ENCODE results near the gene QRICH1.
A peak's percentile ranks its signal among the peaks of the same experiment; 100 is the strongest.

QRICH1 gene

DNA sequence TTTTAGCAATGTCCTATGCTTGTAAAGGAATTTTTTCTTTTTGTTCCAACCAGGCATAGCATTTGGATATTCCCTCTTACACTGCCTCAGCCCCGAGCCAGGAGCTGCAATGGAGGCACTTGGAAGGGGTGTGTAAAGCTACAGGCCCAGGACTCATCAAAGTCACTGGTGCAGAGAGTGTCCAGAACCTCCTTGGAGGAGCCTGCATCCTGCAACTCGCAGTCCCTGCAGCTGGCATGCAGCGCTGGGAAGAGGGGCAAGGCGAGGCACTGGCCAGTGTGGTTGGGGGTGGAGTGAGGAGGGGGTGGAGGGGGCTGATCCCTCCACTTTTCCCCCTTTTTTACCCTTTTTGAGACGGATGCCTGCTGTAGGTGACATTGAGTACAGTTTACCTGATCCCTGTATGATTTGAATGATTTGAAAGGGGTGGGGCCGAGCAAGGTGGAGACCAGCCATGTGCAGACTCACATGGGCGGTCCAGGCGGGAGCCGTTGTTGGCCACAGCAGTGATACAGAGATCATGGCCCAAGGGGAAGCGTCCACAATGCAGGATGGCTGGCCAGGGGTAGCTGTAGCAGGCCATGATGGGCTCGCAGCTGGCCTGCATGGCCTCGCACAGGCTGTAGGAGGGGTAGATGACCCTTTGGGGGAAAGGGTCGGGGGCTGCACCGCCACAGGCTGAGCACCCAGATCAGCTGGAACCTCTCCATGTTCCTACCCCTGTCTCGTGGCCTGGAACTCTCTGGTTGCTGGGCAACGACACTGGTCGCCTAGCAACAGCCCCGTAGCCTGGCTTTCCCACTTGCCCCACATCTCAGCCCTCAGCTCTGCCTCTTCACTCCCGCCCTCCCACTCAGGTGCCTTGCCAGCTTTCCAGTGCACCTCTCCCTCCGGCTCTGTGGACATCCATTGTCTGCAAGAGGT lies 95.9 kb downstream of the QRICH1 start:
- DNase-seq (ENCODE audit: low read depth) = no peak
- no peak overlapping the region for H3K4me3 ChIP-seq (replicated peaks; ENCODE audit: low read depth, low read length)
- TF ChIP-seq, protein P1, sequence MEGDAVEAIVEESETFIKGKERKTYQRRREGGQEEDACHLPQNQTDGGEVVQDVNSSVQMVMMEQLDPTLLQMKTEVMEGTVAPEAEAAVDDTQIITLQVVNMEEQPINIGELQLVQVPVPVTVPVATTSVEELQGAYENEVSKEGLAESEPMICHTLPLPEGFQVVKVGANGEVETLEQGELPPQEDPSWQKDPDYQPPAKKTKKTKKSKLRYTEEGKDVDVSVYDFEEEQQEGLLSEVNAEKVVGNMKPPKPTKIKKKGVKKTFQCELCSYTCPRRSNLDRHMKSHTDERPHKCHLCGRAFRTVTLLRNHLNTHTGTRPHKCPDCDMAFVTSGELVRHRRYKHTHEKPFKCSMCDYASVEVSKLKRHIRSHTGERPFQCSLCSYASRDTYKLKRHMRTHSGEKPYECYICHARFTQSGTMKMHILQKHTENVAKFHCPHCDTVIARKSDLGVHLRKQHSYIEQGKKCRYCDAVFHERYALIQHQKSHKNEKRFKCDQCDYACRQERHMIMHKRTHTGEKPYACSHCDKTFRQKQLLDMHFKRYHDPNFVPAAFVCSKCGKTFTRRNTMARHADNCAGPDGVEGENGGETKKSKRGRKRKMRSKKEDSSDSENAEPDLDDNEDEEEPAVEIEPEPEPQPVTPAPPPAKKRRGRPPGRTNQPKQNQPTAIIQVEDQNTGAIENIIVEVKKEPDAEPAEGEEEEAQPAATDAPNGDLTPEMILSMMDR (IDR thresholded peaks at IDR 0.05; ENCODE audit: low read length, missing control alignments) = no peak

DNA sequence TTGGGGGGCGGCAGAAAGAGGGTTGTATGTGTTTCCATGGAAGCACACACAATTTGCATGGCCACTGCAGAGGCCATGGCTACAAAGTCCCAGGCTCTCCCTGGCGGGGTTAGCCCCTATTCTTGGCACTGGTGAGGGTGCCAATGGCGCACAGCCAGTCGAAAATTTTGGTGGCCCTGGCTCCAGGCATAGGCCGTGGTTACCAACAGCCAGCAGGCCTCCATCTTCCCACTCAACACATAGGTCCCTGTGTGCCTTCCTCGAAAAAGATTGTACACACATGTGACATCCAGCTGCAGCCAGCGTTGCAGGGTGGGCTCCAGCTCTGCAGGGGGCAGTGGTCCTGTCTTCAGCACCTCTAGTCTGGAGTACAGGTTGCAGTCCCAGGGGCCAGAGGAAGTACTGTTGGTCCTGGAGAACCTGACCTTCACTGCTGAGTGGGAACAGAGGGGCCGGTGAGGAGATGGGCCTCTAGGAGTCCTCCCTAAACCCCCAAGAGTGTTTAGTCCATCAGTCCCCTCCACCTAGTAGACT lies 96.7 kb downstream of the QRICH1 start:
- H3K4me3 ChIP-seq (replicated peaks; ENCODE audit: low read depth, low read length) = no peak overlapping the region

DNA sequence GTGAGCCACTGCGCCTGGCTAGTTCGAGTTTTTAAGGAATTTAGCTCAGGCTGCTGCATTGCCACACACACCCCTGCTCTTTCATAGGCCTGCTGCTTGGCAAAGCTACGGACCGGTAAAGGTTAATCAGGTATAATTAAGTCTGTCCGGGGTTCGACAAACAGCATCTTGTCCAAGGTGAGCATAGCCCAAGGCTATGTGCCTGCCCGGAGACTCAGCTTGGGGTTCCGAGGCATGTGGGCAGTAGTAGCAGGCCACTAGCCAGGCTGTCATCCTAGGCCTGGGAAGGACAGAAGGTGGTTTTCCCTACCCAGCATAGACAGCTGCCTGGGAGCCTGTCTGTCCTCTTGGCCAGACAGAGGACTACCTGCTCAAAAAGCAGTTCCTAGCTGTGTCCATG lies 97.2 kb downstream of the QRICH1 start:
- TF ChIP-seq, protein P1 (IDR thresholded peaks at IDR 0.05; ENCODE audit: low read length, missing control alignments) = no peak
- DNase-seq (ENCODE audit: low read depth) = no peak
- no peak overlapping the region for H3K4me3 ChIP-seq (replicated peaks; ENCODE audit: low read depth, low read length)

More for the DNA sequence above, 96.7 kb downstream of the QRICH1 start:
- TF ChIP-seq, protein P1 (IDR thresholded peaks at IDR 0.05; ENCODE audit: low read length, missing control alignments) = no peak
- DNase-seq (ENCODE audit: low read depth) = no peak

DNA sequence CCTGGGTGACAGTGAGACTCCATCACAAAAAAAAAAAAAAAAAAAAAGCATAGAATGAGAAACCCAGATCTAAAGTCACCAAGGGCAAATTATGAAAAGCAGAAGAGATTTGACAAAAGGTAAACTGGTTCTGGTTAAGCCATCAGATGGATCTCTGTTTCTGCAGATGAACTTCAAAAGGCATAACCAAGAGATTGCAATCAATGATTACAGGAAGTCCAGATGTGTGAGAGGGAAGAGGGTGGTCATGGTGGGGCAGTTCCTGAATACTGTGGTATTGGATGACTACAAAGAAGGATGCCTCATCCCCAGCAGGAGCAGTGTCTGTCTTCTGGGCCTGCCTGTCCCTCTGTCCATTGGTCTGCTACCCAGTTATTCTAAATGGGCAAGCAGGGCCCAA lies 100.0 kb downstream of the QRICH1 start:
- H3K4me3 ChIP-seq (replicated peaks; ENCODE audit: low read depth, low read length) = no peak overlapping the region
- DNase-seq (ENCODE audit: low read depth) = no peak
- TF ChIP-seq, protein P1 (IDR thresholded peaks at IDR 0.05; ENCODE audit: low read length, missing control alignments) = no peak

DNA sequence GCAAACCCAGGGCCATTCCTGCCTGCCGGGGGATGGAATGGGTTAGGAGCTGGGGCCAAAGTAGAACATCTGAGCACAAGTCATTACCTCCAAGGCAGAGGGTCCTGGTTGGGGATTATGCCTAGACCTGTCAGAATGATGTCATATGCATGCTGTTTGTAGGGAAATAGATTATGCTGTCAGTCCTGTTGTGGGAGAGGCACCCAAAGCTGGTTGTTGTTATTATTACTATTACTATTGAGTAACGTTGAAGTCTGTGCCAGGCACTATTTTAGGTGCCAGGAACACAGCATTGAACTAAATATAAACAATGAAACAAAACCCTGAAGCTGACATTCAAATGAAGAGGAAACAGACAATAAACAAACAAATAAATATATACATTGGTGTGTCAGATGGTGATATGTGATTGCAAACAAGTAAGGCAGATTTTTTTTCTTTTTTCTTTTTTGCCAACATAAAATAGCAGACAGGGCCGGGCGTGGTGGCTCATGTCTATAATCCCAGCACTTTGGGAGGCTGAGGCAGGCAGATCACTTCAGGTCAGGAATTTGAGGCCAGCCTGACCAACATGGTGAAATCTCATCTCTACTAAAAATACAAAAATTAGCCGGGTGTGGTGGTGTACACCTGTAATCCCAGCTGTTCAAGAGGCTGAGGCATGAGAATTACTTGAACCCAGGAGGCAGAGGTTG lies 101.9 kb downstream of the QRICH1 start:
- DNase-seq (ENCODE audit: low read depth) = no peak
- peak overlapping the region; percentile 69 for H3K4me3 ChIP-seq (replicated peaks; ENCODE audit: low read depth, low read length)
- TF ChIP-seq, protein P1 (IDR thresholded peaks at IDR 0.05; ENCODE audit: low read length, missing control alignments) = no peak

DNA sequence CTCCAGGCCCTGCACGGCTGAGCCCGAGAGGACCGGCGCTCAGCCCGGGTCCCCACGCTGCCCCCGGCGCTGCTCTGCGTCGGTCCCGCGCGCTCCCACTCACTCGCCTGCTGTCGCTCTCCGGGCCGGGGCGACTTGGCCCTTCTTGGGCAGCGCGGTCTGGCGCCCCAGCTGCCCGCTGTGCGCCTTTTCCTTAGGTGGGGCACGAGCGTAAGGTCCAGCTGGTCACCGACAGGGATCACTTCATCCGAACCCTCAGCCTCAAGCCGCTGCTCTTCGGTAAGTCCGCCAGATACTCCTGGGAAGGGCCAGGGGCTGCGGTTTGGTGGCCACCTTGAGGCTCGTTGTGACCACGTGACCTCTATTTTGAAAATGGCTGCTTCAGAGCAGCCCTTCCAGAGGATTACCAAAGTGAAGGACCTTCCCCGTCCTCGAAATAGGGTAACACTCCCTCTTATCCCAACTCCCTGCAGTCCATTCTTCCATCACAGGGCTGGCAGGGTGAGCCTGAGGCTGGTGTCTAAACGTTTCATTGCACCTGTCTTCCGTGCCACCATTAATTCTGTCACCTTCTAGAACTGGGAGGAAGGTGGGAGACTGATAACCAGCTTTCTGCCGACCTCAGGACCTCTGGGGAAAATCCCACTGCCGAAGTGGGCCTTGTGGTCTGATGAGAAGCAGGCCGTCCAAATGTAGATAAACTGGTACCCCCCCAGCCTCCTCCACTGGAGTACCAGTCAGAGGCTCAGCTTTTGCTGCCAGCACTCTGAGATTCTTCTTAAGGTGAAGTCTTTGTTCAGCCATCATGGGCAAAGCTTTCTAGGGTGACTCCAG lies 103.0 kb downstream of the QRICH1 start:
- DNase-seq (ENCODE audit: low read depth) = peak; percentile 20

More for the DNA sequence above, 103.0 kb downstream of the QRICH1 start:
- TF ChIP-seq, protein P1 (IDR thresholded peaks at IDR 0.05; ENCODE audit: low read length, missing control alignments) = no peak
- H3K4me3 ChIP-seq (replicated peaks; ENCODE audit: low read depth, low read length) = peak overlapping the region; percentile 69
